ENCODE data around the gene PSMD3. TPM values are rescaled to one million over a fixed set of nuclear protein-coding genes. Genes with fewer than 3 reads are reported as not detected.
"Not testable (repeated sequence)": the region's sequence is repeated elsewhere in the genome, so short reads cannot be mapped to it uniquely, and the experiment has no call there.

Gene PSMD3
- total RNA-seq, 2 experiments from 2014 or later = 88.4 to 94.9 TPM

DNA sequence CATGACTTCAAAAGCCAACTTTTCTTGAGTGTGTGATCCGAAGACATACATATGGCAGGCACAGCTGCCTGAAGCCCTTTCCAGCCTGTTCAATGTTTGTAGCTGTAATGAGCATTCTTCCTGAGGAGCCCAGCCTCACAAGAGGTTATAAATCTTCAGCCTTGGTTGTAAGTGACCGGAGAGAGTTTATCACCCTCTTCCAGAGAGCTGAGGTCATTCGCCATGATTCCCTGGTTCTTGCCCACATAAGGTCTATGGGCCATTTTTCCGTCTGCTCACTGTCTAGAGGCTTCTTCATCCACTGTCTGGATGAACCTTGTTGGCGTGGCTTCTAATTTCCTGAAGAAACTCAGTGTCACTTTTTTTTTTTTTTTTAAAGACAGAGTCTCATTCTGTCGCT is 24.9 kb downstream of the PSMD3 start:
- no peak overlapping the region for H3K4me3 Mint-ChIP-seq
- H3K27ac Mint-ChIP-seq = no peak overlapping the region
- CTCF ChIA-PET = interaction anchor here (0.6 to 1.4 kb wide), 3 partner anchors 8 to 1581 kb away, joined by 3 to 5 read pairs (median 4); partner anchors contain the start of gene KRT14
- no peak for DNase-seq
- no peaks in the 10 kb centered on the region for H3K9me3 Mint-ChIP-seq
- H3K36me3 Mint-ChIP-seq (ENCODE audit: low read depth) = no peaks in the 10 kb centered on the region
- H3K27me3 Mint-ChIP-seq = peaks cover 3% of the 10 kb centered on the region
- H3K4me1 Mint-ChIP-seq = peaks cover 7% of the 10 kb centered on the region
- POLR2A ChIA-PET = interaction anchor here (0.6 kb wide), 1 partner anchor 37 kb away, joined by 3 read pairs; no protein-coding TSS in a partner anchor

DNA sequence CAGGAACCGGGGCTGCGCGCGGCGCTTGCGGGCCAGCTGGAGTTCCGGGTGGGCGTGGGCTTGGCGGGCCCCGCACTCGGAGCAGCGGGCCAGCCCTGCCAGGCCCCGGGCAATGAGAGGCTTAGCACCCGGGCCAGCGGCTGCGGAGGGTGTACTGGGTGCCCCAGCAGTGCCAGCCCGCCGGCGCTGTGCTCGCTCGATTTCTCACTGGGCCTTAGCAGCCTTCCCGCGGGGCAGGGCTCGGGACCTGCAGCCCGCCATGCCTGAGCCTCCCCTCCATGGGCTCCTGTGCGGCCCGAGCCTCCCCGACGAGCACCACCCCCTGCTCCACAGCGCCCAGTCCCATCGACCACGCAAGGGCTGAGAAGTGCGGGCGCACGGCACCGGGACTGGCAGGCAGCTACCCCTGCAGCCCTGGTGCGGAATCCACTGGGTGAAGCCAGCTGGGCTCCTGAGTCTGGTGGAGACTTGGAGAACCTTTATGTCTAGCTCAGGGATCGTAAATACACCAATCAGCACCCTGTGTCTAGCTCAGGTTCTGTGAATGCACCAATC is 30.4 kb downstream of the PSMD3 start:
- DNase-seq; H3K9me3 Mint-ChIP-seq; H3K27me3 Mint-ChIP-seq; POLR2A ChIA-PET; H3K4me3 Mint-ChIP-seq; H3K36me3 Mint-ChIP-seq (ENCODE audit: low read depth); H3K27ac Mint-ChIP-seq: not testable (repeated sequence)
- CTCF ChIA-PET = interaction anchor here (0.9 to 3.0 kb wide), 2 partner anchors 75 to 102 kb away, joined by 3 to 10 read pairs; no protein-coding TSS in a partner anchor
- H3K4me1 Mint-ChIP-seq = peaks cover 20% of the 10 kb centered on the region

DNA sequence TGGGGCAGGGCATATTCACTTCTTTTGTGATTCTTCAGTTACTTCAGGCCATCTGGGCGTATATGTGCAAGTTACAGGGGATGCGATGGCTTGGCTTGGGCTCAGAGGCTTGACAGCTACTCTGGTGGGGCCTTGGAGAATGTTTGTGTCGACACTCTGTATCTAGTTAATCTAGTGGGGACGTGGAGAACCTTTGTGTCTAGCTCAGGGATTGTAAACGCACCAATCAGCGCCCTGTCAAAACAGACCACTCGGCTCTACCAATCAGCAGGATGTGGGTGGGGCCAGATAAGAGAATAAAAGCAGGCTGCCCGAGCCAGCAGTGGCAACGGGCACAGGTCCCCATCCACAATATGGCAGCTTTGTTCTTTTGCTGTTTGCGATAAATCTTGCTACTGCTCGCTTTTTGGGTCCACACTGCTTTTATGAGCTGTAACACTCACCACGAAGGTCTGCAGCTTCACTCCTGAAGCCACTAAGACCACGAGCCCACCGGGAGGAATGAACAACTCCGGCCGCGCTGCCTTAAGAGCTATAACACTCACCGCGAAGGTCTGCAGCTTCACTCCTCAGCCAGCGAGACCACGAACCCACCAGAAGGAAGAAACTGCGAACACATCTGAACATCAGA is 31.5 kb downstream of the PSMD3 start:
- peaks cover 20% of the 10 kb centered on the region for H3K4me1 Mint-ChIP-seq
- H3K36me3 Mint-ChIP-seq (ENCODE audit: low read depth); H3K9me3 Mint-ChIP-seq: not testable (repeated sequence)

DNA sequence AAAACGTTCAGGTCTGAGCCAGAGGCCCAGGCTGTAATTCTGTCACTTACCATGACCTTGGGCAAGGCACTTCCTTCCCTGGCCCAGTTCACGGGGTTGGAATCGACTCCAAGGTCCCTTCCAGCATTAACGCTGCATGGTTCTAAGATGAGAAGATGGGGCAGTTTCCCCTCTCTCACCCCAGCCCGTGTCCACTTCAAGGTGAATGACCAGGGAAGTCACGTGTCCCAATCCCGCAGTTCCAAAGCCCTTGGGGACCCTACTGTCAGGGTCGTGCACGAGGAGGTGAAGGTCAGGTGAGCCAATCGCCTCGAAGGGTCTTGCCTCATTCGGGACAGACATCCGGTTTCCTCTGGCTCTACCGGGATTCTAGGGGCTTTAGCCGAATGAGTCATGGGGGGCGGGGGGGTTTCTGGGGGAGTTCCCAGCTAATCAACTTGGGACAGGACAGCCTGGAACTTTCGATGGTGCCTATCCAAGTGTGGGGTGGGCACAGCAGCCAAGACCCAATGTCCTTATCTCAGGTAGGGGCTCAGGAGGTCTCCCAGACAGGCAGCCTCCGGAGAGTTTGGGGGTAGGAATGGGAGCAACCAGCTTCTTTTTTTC is 33.9 kb downstream of the PSMD3 start:
- POLR2A ChIA-PET = no interaction called here
- H3K36me3 Mint-ChIP-seq (ENCODE audit: low read depth) = peaks cover 2% of the 10 kb centered on the region
- CTCF ChIA-PET = interaction anchor here (0.6 to 1.8 kb wide), 6 partner anchors 13 to 125 kb away, joined by 3 to 6 read pairs (median 4); no protein-coding TSS in a partner anchor

More for the DNA sequence above, 31.5 kb downstream of the PSMD3 start:
- POLR2A ChIA-PET, H3K27me3 Mint-ChIP-seq, H3K4me3 Mint-ChIP-seq, DNase-seq, H3K27ac Mint-ChIP-seq: not testable (repeated sequence)
- CTCF ChIA-PET = interaction anchor here (1.2 to 3.0 kb wide), 7 partner anchors 10 to 172 kb away, joined by 3 to 10 read pairs (median 5); no protein-coding TSS in a partner anchor

DNA sequence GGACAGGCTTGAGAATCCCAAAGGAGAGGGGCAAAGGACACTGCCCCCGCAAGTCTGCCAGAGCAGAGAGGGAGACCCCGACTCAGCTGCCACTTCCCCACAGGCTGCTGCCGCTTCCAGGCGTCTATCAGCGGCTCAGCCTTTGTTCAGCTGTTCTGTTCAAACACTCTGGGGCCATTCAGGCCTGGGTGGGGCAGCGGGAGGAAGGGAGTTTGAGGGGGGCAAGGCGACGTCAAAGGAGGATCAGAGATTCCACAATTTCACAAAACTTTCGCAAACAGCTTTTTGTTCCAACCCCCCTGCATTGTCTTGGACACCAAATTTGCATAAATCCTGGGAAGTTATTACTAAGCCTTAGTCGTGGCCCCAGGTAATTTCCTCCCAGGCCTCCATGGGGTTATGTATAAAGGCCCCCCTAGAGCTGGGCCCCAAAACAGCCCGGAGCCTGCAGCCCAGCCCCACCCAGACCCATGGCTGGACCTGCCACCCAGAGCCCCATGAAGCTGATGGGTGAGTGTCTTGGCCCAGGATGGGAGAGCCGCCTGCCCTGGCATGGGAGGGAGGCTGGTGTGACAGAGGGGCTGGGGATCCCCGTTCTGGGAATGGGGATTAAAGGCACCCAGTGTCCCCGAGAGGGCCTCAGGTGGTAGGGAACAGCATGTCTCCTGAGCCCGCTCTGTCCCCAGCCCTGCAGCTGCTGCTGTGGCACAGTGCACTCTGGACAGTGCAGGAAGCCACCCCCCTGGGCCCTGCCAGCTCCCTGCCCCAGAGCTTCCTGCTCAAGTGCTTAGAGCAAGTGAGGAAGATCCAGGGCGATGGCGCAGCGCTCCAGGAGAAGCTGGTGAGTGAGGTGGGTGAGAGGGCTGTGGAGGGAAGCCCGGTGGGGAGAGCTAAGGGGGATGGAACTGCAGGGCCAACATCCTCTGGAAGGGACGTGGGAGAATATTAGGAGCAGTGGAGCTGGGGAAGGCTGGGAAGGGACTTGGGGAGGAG is 34.7 kb downstream of the PSMD3 start, which contains the start of gene CSF3:
CSF3 (plus strand) TSS at position 436 of the 993 bp plus-strand sequence; CDS start at position 471, 35 bp downstream.
- DNase-seq = no peak
- ChIA-PET CTCF (interaction anchor here (0.5 to 2.8 kb wide), 5 partner anchors 11 to 98 kb away, joined by 3 to 13 read pairs (median 4); no protein-coding TSS in a partner anchor), POLR2A (no interaction called here)
- peaks cover 4% of the 10 kb centered on the region for H3K27me3 Mint-ChIP-seq
- H3K9me3 Mint-ChIP-seq = no peaks in the 10 kb centered on the region
- peaks cover 5% of the 10 kb centered on the region for H3K36me3 Mint-ChIP-seq (ENCODE audit: low read depth)
- peaks cover 15% of the 10 kb centered on the region for H3K4me1 Mint-ChIP-seq
- no peak within 1 kb of the TSS for H3K4me3 Mint-ChIP-seq
- H3K27ac Mint-ChIP-seq = no peak within 1 kb of the TSS

More for the DNA sequence above, 33.9 kb downstream of the PSMD3 start:
- Mint-ChIP-seq H3K27ac (no peak overlapping the region), H3K4me1 (peaks cover 20% of the 10 kb centered on the region), H3K4me3 (no peak overlapping the region), H3K9me3 (no peaks in the 10 kb centered on the region), H3K27me3 (peaks cover 4% of the 10 kb centered on the region)
- DNase-seq = no peak

DNA sequence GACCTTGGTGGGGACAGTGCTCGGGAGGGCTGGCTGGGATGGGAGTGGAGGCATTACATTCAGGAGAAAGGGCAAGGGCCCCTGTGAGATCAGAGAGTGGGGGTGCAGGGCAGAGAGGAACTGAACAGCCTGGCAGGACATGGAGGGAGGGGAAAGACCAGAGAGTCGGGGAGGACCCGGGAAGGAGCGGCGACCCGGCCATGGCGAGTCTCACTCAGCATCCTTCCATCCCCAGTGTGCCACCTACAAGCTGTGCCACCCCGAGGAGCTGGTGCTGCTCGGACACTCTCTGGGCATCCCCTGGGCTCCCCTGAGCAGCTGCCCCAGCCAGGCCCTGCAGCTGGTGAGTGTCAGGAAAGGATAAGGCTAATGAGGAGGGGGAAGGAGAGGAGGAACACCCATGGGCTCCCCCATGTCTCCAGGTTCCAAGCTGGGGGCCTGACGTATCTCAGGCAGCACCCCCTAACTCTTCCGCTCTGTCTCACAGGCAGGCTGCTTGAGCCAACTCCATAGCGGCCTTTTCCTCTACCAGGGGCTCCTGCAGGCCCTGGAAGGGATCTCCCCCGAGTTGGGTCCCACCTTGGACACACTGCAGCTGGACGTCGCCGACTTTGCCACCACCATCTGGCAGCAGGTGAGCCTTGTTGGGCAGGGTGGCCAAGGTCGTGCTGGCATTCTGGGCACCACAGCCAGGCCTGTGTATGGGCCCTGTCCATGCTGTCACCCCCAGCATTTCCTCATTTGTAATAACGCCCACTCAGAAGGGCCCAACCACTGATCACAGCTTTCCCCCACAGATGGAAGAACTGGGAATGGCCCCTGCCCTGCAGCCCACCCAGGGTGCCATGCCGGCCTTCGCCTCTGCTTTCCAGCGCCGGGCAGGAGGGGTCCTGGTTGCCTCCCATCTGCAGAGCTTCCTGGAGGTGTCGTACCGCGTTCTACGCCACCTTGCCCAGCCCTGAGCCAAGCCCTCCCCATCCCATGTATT is 35.7 kb downstream of the PSMD3 start:
- H3K27ac Mint-ChIP-seq = no peak overlapping the region
- H3K4me1 Mint-ChIP-seq = peaks cover 13% of the 10 kb centered on the region
- H3K4me3 Mint-ChIP-seq = no peak overlapping the region
- ChIA-PET POLR2A (no interaction called here), CTCF (interaction anchor here (2.8 kb wide), 1 partner anchor 10 kb away, joined by 13 read pairs; no protein-coding TSS in a partner anchor)
- no peak for DNase-seq
- H3K36me3 Mint-ChIP-seq (ENCODE audit: low read depth) = peaks cover 6% of the 10 kb centered on the region
- H3K27me3 Mint-ChIP-seq = peaks cover 4% of the 10 kb centered on the region
- H3K9me3 Mint-ChIP-seq = no peaks in the 10 kb centered on the region

DNA sequence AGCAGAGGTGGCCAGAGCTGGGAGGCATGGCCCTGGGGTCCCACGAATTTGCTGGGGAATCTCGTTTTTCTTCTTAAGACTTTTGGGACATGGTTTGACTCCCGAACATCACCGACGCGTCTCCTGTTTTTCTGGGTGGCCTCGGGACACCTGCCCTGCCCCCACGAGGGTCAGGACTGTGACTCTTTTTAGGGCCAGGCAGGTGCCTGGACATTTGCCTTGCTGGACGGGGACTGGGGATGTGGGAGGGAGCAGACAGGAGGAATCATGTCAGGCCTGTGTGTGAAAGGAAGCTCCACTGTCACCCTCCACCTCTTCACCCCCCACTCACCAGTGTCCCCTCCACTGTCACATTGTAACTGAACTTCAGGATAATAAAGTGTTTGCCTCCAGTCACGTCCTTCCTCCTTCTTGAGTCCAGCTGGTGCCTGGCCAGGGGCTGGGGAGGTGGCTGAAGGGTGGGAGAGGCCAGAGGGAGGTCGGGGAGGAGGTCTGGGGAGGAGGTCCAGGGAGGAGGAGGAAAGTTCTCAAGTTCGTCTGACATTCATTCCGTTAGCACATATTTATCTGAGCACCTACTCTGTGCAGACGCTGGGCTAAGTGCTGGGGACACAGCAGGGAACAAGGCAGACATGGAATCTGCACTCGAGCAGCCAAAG is 36.9 kb downstream of the PSMD3 start:
- Mint-ChIP-seq H3K9me3 (no peaks in the 10 kb centered on the region), H3K4me3 (no peak overlapping the region), H3K4me1 (peaks cover 10% of the 10 kb centered on the region), H3K27ac (no peak overlapping the region), H3K36me3 (ENCODE audit: low read depth) (peaks cover 10% of the 10 kb centered on the region), H3K27me3 (no peaks in the 10 kb centered on the region)
- POLR2A ChIA-PET = interaction anchor here (0.5 kb wide), 1 partner anchor 187 kb away, joined by 4 read pairs; no protein-coding TSS in a partner anchor
- CTCF ChIA-PET = interaction anchor here (1.1 to 2.8 kb wide), 2 partner anchors 9 to 94 kb away, joined by 3 to 13 read pairs; no protein-coding TSS in a partner anchor
- no peak for DNase-seq

DNA sequence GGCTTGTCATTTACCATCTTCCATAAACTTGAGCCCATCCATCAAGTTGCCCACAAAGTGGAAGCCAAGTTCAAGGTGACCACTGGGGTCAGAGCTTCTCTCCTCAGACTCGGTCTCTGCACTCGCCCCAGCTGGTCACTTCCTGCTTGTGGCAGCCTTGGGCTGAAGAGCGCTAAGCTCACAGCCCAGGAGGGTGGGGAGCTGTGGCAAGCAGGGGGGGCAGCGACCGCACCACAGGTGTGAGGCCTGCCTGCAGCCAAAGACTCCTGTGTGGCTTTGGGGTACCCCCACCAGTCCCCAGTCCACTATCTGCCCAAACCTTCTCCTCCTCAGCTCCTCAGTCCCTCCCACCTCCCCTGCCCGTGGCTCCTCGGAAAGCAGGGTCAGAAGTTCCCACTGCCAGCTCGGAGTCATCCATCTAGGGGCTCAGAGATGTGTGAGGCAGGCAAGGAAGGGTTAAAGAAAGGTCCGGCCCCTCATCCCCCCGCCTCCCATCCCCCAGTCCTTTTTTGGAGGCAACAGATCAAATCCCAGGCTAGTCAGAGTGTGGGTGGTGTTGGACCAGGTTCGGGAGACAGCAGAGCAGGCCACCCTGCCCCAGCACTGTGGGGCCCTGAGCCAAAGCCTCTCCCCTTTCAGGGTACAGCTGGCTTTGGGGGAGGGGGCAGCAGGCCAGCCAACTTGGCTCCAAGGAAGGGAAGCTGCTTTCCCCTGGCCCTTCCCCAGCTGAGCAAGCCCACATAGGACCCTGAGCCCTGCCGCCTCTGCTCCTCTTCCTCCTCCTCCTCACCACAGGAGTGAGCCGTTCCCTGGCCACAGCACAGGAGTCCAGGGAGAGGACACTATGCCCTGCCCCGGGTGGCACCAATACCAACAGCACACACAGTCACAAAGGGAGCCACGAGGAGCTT is 37.9 kb downstream of the PSMD3 start:
- Mint-ChIP-seq H3K27ac (no peak overlapping the region), H3K36me3 (ENCODE audit: low read depth) (peaks cover 10% of the 10 kb centered on the region), H3K4me1 (peaks cover 8% of the 10 kb centered on the region), H3K27me3 (no peaks in the 10 kb centered on the region), H3K9me3 (no peaks in the 10 kb centered on the region), H3K4me3 (no peak overlapping the region)
- DNase-seq = no peak
- ChIA-PET CTCF (interaction anchor here (0.9 to 1.1 kb wide), 2 partner anchors 9 to 93 kb away, joined by 3 to 5 read pairs; no protein-coding TSS in a partner anchor), POLR2A (interaction anchor here (0.5 kb wide), 1 partner anchor 186 kb away, joined by 4 read pairs; no protein-coding TSS in a partner anchor)

DNA sequence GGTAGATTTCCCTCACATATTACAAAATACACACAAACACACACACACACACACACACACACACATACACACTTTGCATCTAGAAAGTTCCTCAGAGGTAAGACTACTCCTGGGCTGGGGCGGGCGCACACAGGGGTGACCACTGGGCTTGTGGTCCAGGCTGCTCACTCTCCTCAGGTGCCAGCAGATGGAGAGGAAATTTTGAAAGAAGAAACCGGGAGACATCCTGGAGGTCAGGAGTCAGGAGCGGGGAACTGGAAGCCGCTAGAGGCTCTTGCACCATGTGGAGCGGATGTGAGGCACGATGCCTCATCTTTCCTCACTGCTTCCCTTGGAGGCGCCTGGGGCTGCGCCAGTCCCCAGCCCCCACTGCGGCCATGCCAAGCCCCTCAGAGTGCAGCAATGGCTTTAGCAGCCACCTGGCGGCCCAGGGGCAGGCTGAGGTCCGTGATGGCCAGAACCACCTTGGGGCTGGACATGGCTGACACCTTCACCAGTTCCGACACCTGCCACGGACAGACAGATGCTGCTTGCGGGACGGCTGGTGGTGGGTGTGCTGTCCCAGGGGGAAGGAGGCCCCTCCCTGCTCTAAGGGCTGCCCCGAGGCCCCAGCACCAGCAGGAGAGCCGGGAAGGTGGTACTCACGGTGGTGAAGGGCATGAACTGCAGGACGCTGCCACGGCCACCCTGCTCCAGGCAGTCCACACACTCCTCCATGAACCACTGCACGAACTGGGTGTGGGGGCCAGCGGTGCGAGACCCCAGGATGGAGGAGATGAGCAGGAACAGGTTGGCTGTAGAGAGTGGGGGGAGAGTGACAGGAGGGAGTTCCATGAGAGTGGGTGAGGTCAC is 38.8 kb downstream of the PSMD3 start:
- ChIA-PET CTCF (interaction anchor here (0.6 to 0.9 kb wide), 2 partner anchors 8 to 56 kb away, joined by 3 to 5 read pairs; no protein-coding TSS in a partner anchor), POLR2A (no interaction called here)
- no peak overlapping the region for H3K27ac Mint-ChIP-seq

More for the DNA sequence above, 38.8 kb downstream of the PSMD3 start:
- peaks cover 2% of the 10 kb centered on the region for H3K4me1 Mint-ChIP-seq
- no peak overlapping the region for H3K4me3 Mint-ChIP-seq
- no peaks in the 10 kb centered on the region for H3K27me3 Mint-ChIP-seq
- no peak for DNase-seq
- no peaks in the 10 kb centered on the region for H3K9me3 Mint-ChIP-seq
- H3K36me3 Mint-ChIP-seq (ENCODE audit: low read depth) = peaks cover 10% of the 10 kb centered on the region
